NCI-H524 treated with DMSO at 0.1 percent for 48 hours (cell line): ENCODE results near the gene MRTFA.
"Not testable (repeated sequence)": the region's sequence is repeated elsewhere in the genome, so short reads cannot be mapped to it uniquely, and the experiment has no call there.

Experiments
- DNase-seq: peaks from one replicate; lab custom pipeline; 2025; lab: John Stamatoyannopoulos, UW

The MRTFA gene

DNA sequence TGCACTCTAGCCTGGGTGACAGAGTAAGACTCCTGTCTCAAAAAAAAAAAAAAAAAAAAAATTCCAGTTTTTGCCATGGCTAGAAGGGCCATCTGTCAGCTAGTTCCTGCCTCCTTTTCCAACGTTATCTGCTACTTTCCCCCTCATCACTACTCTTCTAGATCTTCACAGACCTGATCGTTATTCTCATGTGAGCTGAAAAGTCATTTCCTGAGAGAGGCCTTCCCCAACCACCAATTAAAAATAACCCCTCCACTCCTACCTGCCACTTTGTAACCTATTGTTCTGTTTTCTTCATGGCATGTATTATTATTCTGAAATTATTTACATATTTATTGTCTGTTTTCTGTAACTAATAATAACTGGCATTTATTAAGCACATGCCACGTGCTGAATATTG, 241.9 kb downstream of the MRTFA start:
- DNase-seq: no peak

DNA sequence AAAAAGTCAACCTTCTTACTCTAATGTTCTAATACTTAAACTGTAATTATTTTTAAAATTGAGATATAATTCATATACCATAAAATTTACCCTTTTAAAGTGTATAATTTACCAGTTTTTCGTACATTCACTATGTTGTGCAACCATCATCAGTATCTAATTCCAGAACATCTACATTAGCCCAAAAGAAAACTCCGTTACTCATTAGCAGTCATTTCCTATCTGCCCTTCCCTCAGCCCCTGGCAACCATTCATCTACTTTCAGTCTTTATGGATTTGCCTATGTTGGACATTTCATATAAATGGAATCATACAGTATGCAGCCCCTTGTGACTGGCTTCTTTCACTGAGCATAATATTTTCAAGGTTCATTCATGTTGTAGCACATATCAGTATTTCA, 243.9 kb downstream of the MRTFA start:
- no peak for DNase-seq

DNA sequence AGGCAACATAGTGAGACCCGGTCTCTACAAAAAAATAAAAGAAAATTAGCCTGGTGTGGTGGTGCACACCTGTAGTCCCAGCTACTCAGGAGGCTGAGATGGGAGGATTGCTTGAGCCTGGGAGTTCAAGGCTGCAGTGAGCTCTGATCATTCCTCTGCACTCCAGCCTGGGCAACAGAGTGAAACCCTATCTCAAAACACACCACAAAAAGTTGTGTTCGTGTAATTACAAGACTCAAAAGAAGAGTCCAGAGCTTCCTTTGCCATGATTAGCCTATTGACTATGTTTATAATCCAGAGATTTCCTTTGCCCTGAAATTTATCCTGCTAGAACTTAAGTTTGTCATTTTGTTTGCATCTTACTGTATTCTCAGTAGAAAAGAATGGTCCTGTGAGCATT, 245.1 kb downstream of the MRTFA start:
- no peak for DNase-seq

DNA sequence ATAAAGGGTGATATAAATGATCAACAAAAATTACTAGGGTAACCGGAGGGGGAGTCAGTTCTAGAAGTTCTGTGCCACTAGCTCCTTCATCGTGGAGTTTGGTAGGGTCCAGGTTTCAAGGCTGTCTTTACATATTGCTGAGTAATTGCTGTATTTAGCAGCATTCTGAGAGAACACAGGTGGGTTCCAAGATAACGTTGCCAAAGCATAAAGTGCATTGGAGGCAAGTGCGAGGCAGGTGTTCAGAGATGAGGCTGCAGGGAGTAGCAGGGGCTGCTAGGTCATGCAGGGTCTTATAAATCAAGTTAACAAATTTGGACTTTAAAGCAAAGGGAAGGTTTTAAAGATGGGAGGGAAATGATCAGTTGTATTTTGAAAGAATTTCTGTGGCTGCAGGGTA, 248.3 kb downstream of the MRTFA start:
- DNase-seq: no peak

DNA sequence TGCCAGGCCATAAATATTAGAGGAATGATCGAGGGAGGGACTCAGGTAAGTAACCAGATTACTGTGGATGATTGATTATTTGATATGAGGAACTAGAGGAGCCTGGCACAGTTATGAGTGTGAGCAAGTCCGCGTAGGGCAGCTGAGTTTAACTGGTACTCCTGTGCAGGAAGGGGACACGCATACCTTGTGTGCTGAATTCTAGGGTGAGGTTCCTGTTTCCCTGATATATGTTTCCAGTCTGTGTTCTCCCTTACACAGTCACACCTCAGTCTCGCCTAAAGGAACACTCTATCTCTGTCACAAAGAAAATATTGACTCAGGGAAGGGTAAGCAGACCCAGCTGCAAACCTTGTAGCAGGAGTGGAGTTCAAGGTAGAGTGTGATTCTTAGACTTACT, 248.8 kb downstream of the MRTFA start:
- DNase-seq: no peak

DNA sequence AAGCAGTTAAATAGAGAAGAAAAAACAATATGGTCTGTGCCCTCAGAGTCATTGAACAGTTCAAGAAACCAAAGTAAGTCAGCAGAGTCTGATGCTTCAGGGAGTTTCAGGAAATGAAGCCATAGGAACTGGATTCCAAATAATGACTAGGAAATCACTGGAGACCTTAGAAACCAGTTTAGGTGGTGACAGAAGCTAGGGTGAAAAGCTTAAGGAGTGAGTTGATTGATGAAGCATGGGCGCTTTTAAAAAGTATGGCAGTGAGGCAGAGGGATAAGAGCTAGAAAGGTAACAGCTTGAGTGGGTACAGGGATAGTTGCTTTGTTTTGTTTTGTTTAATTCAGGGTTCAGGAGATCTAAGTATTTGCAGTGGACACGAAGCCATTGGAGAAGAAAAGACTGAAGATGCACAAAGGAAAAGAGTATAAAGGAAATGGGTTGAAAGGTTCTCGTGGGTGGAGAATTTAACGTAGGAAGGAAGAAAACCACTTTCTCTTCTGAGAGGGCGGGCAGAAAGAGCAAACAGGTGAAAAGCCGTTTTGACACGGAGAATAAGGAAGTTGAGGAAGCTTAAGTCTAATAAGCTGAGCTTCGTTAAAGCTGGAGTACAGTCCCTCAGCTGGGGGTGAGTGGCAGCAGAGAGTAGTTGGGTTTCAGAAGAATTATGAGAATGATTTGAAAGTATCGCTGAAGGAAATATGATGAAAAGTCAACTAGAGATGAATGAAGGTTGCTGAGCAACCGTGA, 251.3 kb downstream of the MRTFA start:
- DNase-seq: no peak

DNA sequence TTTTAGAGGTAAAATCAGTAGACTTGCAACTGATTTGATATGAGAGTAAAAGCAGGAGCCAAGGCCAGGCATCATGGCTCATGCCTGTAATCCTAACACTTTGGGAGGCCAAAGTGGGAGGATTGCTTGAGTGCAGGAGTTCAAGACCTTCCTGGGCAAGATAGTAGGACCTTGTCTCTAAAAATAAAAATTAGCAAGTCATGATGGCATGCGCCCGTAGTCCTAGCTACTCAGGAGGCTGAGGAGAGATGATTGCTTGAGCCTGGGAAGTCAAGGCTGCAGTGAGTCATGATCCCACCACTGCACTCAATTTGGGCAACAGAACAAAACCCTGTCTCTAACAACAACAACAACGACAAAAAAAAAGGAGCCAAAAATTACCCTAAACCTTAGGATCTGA, 252.6 kb downstream of the MRTFA start:
- no peak for DNase-seq

DNA sequence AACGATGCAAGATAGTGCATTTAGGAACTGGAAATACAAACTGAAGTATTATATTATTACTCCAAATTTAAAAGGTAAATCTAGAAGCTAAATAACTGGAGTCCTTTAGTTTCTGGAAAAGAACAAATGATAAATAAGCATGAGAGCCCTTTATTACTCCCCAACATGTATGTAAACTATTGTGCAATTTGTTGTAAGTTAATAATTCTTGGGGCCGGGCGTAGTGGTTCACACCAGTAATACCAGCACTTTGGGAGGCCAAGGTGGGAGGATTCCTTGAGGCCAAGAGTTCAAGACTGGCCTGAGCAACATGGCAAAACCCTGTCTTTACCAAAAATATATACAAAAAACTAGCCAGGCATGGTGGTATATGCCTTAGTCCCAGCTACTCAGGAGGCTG, 255.1 kb downstream of the MRTFA start:
- DNase-seq: no peak

DNA sequence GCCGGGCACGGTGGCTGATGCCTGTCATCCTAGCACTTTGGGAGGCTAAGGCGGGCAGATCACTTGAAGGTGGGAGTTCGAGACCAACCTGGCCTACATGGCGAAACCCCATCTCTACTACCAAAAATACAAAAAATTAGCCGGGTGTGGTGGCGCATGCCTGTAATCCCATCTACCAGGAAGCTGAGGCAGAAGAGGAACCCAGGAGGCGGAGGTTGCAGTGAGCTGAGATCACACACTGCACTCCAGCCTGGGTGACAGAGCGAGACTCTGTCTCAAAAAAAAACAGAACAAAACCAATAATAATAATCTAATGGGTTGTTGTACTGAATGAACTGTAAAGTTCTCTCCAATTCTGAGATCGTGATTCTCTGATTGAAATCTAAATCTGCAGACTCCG, 258.1 kb downstream of the MRTFA start:
- not testable (repeated sequence) for DNase-seq

DNA sequence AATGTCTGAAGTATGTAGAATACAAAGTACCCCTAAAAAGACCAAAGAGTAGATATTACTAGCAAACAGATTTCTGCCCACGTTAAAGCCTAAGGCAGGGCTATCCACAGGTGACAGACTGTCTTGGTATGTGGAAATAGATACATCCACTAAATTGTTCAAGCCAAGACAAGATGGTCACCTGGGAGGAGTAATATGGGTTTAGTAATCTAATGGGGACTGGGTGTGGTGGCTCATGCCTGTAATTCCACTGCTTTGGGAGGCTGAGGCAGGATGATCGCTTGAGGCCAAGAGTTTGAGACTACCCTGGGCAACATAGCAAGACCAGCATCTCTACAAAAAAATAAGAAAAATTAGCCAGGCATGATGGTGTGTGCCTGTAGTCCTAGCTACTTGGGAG, 258.6 kb downstream of the MRTFA start:
- DNase-seq: no peak

DNA sequence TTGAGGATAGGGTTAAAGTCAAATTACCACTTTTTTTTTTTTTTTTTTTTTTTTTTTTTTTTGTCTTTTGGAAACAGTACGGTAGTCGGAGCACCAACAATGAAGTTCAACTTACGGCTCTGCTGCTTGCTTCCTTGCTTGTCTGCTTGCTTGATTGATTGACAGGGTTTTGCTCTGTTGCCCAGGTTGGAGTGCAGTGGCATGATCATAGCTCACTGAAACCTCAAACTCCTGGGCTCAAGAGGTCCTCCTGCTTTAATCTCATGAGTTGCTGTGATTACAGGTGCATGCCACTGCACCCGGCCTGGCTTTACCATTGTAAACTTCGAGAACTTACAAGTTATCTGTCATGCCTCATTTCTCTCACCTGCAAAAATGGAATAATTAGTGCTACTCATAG, 260.4 kb downstream of the MRTFA start:
- no peak for DNase-seq

DNA sequence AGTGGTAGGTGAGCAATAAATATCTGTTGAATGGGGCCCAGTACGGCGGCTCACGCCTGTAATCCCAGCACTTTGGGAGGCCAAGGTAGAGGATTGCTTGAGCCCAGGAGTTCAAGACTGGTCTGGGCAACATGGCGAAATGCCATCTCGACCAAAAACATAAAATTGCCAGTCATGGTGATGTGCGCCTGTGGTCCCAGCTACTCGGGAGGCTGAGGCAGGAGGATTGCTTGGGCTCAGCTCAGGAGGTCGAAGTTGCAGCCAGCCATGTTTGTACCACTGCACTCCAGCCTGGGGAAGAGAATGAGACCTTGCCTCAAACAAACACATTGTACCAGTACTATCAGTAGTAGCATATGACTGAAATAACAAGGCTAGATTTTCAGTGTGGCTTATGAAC, 262.0 kb downstream of the MRTFA start:
- DNase-seq: no peak

DNA sequence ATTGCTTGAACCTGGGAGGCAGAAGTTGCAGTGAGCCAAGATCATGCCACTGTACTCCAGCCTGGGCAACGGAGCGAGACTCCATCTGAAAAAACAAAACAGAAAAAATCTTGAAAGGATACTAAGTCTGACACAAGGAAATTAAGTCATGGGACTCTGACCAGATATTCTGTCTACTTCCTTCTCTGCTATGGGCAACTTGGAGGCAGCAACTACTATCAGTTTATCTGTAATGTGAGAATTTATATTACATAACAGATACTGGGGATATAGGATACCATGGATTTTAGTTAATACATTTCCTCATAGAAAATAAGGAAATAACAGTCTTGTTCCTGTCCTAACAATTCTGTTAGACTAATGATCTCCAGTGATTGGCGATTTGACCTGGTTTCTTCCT, 267.7 kb downstream of the MRTFA start:
- DNase-seq: no peak

DNA sequence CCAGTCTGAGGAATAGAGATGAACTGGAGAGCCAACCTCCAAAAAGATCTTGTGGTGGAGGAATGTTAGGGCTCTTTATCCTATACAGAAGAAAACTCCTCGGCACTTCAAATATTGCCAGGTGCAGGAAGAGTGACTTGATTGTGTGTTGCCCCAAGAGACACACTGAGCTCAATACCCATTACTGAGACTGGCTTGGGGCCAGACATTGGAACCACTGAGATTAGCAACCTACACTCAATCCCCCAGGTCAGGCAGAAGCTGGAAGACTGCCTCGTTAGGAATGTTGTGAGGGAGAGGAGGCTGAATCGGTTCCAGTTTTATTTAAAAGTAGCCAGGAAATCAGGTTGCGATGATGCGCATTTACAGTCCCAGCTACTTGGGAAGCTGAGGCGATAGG, 268.5 kb downstream of the MRTFA start:
- no peak for DNase-seq

DNA sequence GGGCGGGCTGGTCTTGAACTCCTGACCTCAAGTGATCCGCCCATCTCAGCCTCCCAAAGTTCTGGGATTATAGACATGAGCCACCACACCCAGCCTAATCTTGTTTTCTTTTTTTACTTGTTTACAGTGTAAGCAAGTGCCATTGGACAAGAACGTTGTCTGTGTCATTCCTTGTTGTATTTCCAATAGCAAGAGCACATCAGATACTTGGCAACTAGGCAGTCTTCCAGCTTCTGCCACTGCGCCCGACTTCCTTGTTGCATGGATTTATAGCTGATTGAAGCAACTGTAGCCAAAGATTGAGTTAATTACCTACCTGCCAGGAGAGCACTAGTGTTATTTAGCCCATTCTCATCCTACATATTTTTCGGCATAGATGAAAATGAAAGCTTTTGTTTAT, 269.2 kb downstream of the MRTFA start:
- DNase-seq: no peak

DNA sequence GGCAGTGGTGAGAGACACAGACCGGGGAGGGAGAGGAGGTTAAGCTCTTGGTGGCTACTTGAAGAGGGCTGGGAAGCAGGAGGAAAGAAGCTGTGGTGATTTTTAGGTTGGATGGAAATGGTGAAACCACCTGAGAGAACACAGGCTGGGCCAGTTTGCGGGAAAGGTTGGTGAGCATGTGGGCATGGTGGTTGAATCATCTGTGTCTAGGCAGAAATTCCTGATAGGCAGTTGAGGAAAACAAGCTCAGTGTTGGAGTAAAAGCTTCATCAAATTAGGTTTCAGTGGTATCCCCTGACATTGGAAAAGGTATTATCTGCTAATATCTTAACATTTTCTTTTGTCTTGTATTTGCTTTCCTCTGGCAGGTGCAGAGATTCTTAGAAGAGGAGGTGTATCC, 270.5 kb downstream of the MRTFA start:
- DNase-seq: no peak

DNA sequence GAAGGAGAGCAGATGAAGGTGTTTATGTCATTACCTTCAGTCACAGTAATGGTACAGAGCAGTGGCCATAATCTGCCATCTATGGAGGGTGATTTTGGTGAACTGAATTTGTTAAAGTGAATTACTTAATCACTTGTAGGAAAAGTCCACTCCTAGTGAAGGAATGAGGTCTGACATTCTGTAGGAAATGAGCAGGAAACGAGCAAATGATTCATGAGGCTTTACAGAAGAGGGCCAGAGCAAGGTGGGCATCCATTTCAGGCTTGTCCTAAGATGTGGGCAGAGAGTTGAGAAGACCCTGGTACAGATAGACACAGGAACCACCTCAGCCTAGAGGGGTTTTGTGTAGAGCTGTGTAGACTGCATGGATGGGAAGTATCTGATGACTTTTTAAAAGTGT, 272.1 kb downstream of the MRTFA start:
- DNase-seq: no peak

DNA sequence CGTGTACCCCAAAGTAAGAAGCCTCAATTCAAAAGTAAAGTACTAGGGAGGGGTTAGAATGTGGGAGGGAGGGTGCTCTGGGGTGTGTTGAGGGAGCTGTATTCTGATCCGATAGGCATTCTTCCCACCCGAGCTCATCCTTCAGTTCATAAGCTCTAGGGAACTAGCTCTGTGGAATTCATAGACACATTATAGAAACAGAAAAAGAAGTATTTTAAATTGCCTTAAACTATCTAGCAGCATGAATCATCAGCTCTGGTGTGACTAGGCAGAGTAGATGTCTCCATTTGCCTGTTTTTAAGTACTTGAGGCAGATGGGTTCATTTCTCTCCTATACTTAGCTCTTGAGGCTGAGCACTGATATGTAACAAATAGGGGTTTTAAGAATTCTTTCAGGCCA, 273.5 kb downstream of the MRTFA start:
- no peak for DNase-seq

DNA sequence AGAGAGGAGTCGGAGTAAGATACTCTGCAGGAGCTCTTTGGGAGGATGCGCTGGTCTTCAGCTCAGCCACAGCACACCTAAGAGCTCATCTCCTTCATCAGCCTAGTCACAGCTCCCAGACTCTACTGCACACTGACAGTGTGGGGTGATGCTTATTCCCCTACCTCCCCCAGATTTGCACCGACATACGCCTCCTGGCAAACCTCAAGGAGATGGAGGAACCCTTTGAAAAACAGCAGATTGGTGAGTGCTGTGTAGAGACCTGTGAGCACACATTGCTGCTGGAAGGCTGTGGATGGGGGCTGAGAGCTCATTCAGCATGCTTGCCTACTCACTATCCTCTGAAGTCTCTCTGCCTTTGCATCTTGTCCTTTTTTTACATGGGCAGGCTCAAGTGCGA, 275.4 kb downstream of the MRTFA start:
- DNase-seq: no peak
